Mucosa of stomach (tissue), 1 donor: ENCODE measurements around the gene LSM8.
A peak's percentile ranks its signal among the peaks of the same experiment; 100 is the strongest.

ENCODE experiments used
- H3K27me3 ChIP-seq: one replicate; pipeline ENCODE4 v1.7.0; 2013; ENCODE audit warnings: mild to moderate bottlenecking, low read length; ENCODE audit not compliant: control insufficient read depth, insufficient read depth
- H3K36me3 ChIP-seq: one replicate; pipeline ENCODE4 v1.7.0; 2013; ENCODE audit warnings: low read length; ENCODE audit not compliant: control insufficient read depth, insufficient read depth
- H3K4me1 ChIP-seq: one replicate; pipeline ENCODE4 v1.7.0; 2013; ENCODE audit warnings: mild to moderate bottlenecking, low read length; ENCODE audit not compliant: control insufficient read depth, insufficient read depth
- H3K4me3 ChIP-seq: one replicate; pipeline ENCODE4 v1.7.0; 2013; ENCODE audit warnings: low read length
- H3K9ac ChIP-seq: one replicate; pipeline ENCODE4 v1.7.0; 2013; ENCODE audit warnings: mild to moderate bottlenecking, low read length, moderate library complexity
- H3K9me3 ChIP-seq: one replicate; pipeline ENCODE4 v1.7.0; 2013; ENCODE audit warnings: mild to moderate bottlenecking, low read length, moderate library complexity; ENCODE audit not compliant: control insufficient read depth
- donor health status: Pancreatic carcinoma.

LSM8 gene

GRCh38 chr7:118175740-118176139, 8.2 kb upstream of the LSM8 start:
- no peaks in the 10 kb centered on the region for H3K4me1 ChIP-seq
- no peaks in the 10 kb centered on the region for H3K9me3 ChIP-seq
- no peaks in the 10 kb centered on the region for H3K27me3 ChIP-seq

GRCh38 chr7:118179191-118179590, 4.8 kb upstream of the LSM8 start:
- no peaks in the 10 kb centered on the region for H3K4me1 ChIP-seq
- H3K4me3 ChIP-seq, result no peak overlapping the region
- no peak overlapping the region for H3K9ac ChIP-seq
- no peaks in the 10 kb centered on the region for H3K36me3 ChIP-seq
- H3K9me3 ChIP-seq, result no peaks in the 10 kb centered on the region
- H3K27me3 ChIP-seq, result no peaks in the 10 kb centered on the region

More at GRCh38 chr7:118175740-118176139, 8.2 kb upstream of the LSM8 start:
- Histone ChIP-seq H3K9ac (no peak overlapping the region), H3K4me3 (no peak overlapping the region), H3K36me3 (no peaks in the 10 kb centered on the region)

GRCh38 chr7:118182593-118183427, 1.2 kb upstream of the LSM8 start:
- Histone ChIP-seq H3K9ac (peak overlapping the region; percentile 93), H3K36me3 (no peaks in the 10 kb centered on the region), H3K4me3 (peak overlapping the region; percentile 68), H3K4me1 (peaks cover 4% of the 10 kb centered on the region), H3K9me3 (no peaks in the 10 kb centered on the region), H3K27me3 (no peaks in the 10 kb centered on the region)

GRCh38 chr7:118183428-118183785, 557 bp upstream of the LSM8 start:
- Histone ChIP-seq H3K9ac (peak overlapping the region; percentile 93), H3K9me3 (no peaks in the 10 kb centered on the region), H3K36me3 (no peaks in the 10 kb centered on the region), H3K27me3 (no peaks in the 10 kb centered on the region), H3K4me3 (peak overlapping the region; percentile 68), H3K4me1 (peaks cover 4% of the 10 kb centered on the region)

DNA sequence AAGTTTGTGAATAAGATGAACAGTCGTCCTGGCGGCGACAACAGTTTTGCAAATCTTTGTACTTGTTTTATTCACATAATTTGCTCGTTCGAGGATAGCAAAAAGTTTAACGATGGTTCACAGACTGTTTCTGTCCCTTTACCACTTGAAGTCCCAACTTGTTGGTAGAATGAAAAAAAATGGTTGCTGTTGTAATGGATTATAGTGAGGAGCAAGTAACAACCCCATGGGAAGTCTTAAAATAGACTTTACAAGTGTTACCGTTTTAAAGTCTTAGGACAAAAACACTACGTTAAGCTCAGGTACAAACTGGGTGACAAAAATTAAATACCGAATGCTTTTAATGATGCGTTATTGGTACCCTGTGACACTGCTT, 589 bp downstream of the LSM8 start:
- Histone ChIP-seq H3K4me1 (peaks cover 4% of the 10 kb centered on the region), H3K9me3 (no peaks in the 10 kb centered on the region), H3K4me3 (peak overlapping the region; percentile 68), H3K9ac (peak overlapping the region; percentile 93), H3K36me3 (no peaks in the 10 kb centered on the region), H3K27me3 (no peaks in the 10 kb centered on the region)

- Histone ChIP-seq H3K4me1 (peaks cover 4% of the 10 kb centered on the region), H3K27me3 (no peaks in the 10 kb centered on the region), H3K9me3 (no peaks in the 10 kb centered on the region), H3K9ac (peak overlapping the region; percentile 93), H3K4me3 (no peak overlapping the region), H3K36me3 (no peaks in the 10 kb centered on the region)
These were observed 1.3 kb downstream of the LSM8 start for GRCh38 chr7:118185163-118185860.

DNA sequence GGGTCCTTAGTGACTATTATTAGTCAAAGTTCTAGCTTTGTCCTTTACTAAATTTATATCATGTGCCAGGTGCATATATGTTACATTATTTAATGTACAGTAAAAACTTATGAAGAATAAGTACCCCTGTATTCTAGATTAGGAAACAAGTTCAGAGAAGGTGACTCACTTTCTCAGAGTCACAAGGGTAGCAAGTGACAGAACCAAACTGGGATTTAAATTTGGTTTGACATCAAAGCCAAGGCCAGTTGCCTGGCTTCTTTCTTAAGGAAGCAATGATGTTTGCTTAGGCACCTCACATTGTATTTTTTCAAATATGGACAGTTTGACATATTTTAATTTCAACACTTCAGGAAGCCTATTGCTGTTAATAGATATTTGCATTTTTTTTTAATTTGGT, 2.5 kb downstream of the LSM8 start:
- Histone ChIP-seq H3K36me3 (no peaks in the 10 kb centered on the region), H3K9ac (no peak overlapping the region), H3K4me1 (peaks cover 4% of the 10 kb centered on the region), H3K4me3 (no peak overlapping the region), H3K27me3 (no peaks in the 10 kb centered on the region), H3K9me3 (no peaks in the 10 kb centered on the region)

DNA sequence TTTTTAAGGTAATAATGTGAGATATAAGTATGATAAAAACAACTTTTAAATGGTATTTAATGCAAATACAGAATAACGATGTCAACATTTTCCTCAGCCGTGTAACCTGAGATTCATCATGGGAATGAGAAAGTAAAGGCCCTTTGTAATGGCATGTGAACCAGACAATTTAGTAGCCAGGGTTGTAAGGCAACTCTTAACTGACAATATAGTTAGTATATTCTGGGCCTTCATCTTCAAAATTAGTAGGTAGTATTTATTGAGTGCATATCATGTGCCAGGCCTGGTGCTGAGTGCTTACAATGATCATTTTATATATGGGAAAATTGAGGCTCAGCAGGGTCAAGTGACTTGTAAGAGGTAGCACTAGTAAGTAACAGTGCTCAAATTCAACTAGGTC, 10.6 kb downstream of the LSM8 start:
- Histone ChIP-seq H3K9ac (no peak overlapping the region), H3K4me3 (no peak overlapping the region), H3K4me1 (no peaks in the 10 kb centered on the region), H3K36me3 (no peaks in the 10 kb centered on the region), H3K9me3 (no peaks in the 10 kb centered on the region), H3K27me3 (no peaks in the 10 kb centered on the region)

DNA sequence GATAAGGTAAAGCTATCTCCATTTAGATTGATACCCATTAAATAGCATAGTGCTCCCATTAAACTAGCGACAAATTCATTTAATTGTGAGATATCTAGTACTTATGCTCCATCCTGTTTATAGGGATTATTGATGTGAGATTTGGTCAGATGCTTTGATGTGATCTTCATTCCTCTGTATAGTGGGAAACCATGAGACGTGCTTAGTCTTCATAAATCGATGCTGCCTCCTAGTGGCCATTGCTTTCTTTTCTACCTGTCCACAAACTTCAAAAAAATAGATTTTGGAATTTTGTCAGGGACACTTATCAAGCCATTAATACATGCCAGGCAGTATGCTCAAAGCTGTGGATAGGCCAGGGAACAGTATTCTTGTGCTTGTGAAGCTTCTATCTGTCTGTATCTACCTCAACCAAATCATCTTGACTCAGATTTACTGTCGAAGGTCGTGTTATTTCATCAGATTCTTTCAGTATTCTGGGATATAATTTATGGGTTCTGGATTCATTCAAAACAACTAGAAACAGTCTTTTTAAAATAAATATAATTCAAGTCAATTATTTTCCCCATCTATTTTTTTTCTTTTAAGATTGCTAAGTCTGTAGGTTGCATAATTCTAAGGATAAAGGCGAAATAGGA, 12.0 kb downstream of the LSM8 start:
- Histone ChIP-seq H3K9me3 (no peaks in the 10 kb centered on the region), H3K36me3 (no peaks in the 10 kb centered on the region), H3K9ac (no peak overlapping the region), H3K4me1 (no peaks in the 10 kb centered on the region), H3K27me3 (no peaks in the 10 kb centered on the region), H3K4me3 (no peak overlapping the region)

DNA sequence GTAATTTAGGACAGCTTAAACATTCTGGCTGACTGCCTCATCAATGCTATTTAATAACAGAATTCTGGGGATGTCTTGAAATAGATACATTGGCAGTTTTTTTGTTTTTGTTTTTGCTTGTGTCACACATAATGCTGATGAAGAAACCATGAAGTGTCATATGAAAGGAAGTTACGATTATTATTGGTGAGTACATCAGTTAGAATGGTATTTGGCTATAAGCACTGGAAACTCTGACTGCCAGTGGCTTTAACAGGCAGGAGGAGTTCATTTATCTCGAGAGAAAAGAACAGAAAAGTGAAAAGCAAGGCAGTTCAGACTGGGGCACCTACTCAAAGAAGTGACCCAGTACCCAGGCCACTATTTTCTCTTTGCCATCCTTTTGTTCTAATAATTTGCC, 18.1 kb downstream of the LSM8 start:
- no peaks in the 10 kb centered on the region for H3K36me3 ChIP-seq
- H3K9me3 ChIP-seq, result no peaks in the 10 kb centered on the region
- no peaks in the 10 kb centered on the region for H3K27me3 ChIP-seq
- no peak overlapping the region for H3K9ac ChIP-seq
- no peaks in the 10 kb centered on the region for H3K4me1 ChIP-seq
- no peak overlapping the region for H3K4me3 ChIP-seq

DNA sequence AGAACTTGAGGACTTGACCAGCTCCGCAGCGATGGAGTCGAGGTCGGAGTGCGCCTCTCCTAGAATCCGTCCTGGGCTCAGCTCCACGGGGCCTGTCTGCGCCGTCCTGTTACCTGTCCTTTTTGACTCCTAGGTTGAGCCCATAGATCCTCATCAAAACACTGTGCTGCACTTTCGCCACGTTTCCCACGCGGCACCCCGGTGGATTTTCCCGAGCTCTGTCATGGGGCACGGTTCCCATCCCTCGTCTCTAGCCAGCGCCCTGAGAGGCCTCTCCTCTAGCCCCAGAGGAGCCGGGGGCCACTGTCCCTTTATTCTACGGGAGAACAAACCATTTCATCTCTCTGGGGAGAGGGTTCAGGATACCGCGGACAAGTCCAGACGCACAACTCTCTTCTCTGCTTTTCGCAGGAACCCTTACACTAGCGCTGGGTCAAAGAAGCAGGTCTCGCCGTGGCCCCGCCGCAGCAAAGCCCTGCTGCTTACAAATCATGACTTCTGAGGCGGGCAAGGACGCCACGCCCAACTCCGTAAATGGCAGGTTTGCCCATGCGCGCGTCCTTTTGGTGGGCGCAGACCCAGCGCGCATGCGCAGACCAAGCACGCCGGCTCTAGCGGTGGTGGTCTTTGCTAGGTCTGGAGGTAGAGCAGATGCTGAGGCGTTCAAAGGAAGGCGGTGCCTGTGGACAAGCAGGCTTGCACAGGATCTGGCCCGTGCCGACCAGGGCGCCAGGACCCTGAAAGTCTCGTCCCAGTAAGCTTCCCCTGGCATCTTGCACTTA, 30.3 kb downstream of the LSM8 start:
- Histone ChIP-seq H3K36me3 (no peaks in the 10 kb centered on the region), H3K27me3 (peaks cover 7% of the 10 kb centered on the region), H3K9ac (peak overlapping the region; percentile 70), H3K4me1 (no peaks in the 10 kb centered on the region), H3K9me3 (no peaks in the 10 kb centered on the region), H3K4me3 (peak overlapping the region; percentile 60)

DNA sequence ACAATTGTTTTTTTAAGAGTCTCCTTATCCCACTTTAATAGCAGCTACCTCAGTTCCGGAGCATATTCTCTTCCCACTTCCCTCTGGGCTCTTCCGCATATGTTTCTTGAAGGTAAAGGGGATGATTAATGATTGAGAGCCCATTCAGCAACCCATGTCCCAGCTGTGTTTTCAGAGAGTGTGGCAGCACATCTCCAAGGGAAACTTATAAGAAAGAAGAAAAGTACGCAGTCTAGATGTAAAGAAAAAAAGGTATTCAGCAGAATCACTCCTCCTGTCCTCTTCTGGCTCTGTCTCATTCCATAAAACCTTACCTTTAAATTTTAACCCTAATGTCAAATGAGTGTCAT, 30.8 kb downstream of the LSM8 start:
- peak overlapping the region; percentile 60 for H3K4me3 ChIP-seq
- H3K9ac ChIP-seq, result peak overlapping the region; percentile 70
- no peaks in the 10 kb centered on the region for H3K36me3 ChIP-seq
- no peaks in the 10 kb centered on the region for H3K9me3 ChIP-seq
- peaks cover 7% of the 10 kb centered on the region for H3K27me3 ChIP-seq
- H3K4me1 ChIP-seq, result no peaks in the 10 kb centered on the region
